ENCODE measurements around the gene SGMS1. TPM values are rescaled to one million over a fixed set of nuclear protein-coding genes. Genes with fewer than 3 reads are reported as not detected.

The SGMS1 gene
- polyA plus RNA-seq, 1 experiment, result 21.1 TPM

GRCh38 chr10:50582766-50583762, 40.7 kb downstream of the SGMS1 start:
- CTCF ChIA-PET, result no interaction called here
- Histone ChIP-seq H3K27me3 (ENCODE audit: control insufficient read depth, insufficient read depth, low read length) (no peaks in the 10 kb centered on the region), H3K36me3 (ENCODE audit: control insufficient read depth, insufficient read depth, low read length) (no peaks in the 10 kb centered on the region; the same call in 1 of the 2 replicates), H3K4me3 (ENCODE audit: low read depth, low read length) (no peak overlapping the region)
- DNase-seq (ENCODE audit: low read depth), result no peak
- TF ChIP-seq CTCF (IDR thresholded peaks at IDR 0.05; ENCODE audit: insufficient read depth, low read depth, low read length), result no peak
- POLR2A ChIA-PET, result no interaction called here

GRCh38 chr10:50582046-50582445, 41.7 kb downstream of the SGMS1 start:
- DNase-seq (ENCODE audit: low read depth), result no peak
- no peak for TF ChIP-seq CTCF (IDR thresholded peaks at IDR 0.05; ENCODE audit: insufficient read depth, low read depth, low read length)
- POLR2A ChIA-PET, result no interaction called here
- Histone ChIP-seq H3K4me3 (ENCODE audit: low read depth, low read length) (no peak overlapping the region), H3K27me3 (ENCODE audit: control insufficient read depth, insufficient read depth, low read length) (no peaks in the 10 kb centered on the region), H3K36me3 (ENCODE audit: control insufficient read depth, insufficient read depth, low read length) (no peaks in the 10 kb centered on the region; the same call in 1 of the 2 replicates)
- CTCF ChIA-PET, result no interaction called here

- H3K4me3 ChIP-seq (ENCODE audit: low read depth, low read length), result no peak overlapping the region
- CTCF ChIA-PET, result no interaction called here
- DNase-seq (ENCODE audit: low read depth), result no peak
- H3K36me3 ChIP-seq (ENCODE audit: control insufficient read depth, insufficient read depth, low read length), result no peaks in the 10 kb centered on the region; the same call in 1 of the 2 replicates
- POLR2A ChIA-PET, result no interaction called here
- no peak for TF ChIP-seq CTCF (IDR thresholded peaks at IDR 0.05; ENCODE audit: insufficient read depth, low read depth, low read length)
- no peaks in the 10 kb centered on the region for H3K27me3 ChIP-seq (ENCODE audit: control insufficient read depth, insufficient read depth, low read length)
Observed at GRCh38 chr10:50580262-50580891, 43.4 kb downstream of the SGMS1 start.

GRCh38 chr10:50579491-50580261, 44.1 kb downstream of the SGMS1 start:
- Histone ChIP-seq H3K36me3 (ENCODE audit: control insufficient read depth, insufficient read depth, low read length) (no peaks in the 10 kb centered on the region; the same call in 1 of the 2 replicates), H3K27me3 (ENCODE audit: control insufficient read depth, insufficient read depth, low read length) (no peaks in the 10 kb centered on the region), H3K4me3 (ENCODE audit: low read depth, low read length) (no peak overlapping the region)
- CTCF ChIA-PET, result no interaction called here
- POLR2A ChIA-PET, result no interaction called here
- no peak for DNase-seq (ENCODE audit: low read depth)
- TF ChIP-seq CTCF (IDR thresholded peaks at IDR 0.05; ENCODE audit: insufficient read depth, low read depth, low read length), result no peak
